H1 (cell line): Measurements from ENCODE around the gene ARHGAP10. TPM values are rescaled to one million over a fixed set of nuclear protein-coding genes. Genes with fewer than 3 reads are reported as not detected.

Experiments
- BRCA1 ChIP-seq: IDR thresholded peaks from 2 replicates; pipeline ENCODE4 v1.6.1; 2012; ENCODE audit warnings: low read depth, low read length, improper control_type of control experiment
- CHD1 ChIP-seq: IDR thresholded peaks from 2 replicates; pipeline ENCODE4 v1.6.1; 2012; ENCODE audit warnings: low read depth, low read length, improper control_type of control experiment
- JUN ChIP-seq: IDR thresholded peaks from 2 replicates; pipeline ENCODE4 v1.6.1; 2011; ENCODE audit warnings: low read depth, mild to moderate bottlenecking, improper control_type of control experiment, low read length
- SIN3A ChIP-seq, 2 experiments: IDR thresholded peaks in 1 of 2; conservative IDR thresholded peaks in 1 of 2; 2 replicates each; pipeline ENCODE4 v1.6.1; 2011 to 2012; ENCODE audit warnings: low read length in 2 of 2, improper control_type of control experiment in 1 of 2, low read depth in 1 of 2, mild to moderate bottlenecking in 1 of 2
- SP2 ChIP-seq: IDR thresholded peaks from 2 replicates; pipeline ENCODE4 v1.6.1; 2012; ENCODE audit warnings: mild to moderate bottlenecking, low read length, inconsistent platforms
- SUZ12 ChIP-seq: fragments of 200-600 bp; sonication (generic); IDR thresholded peaks from 2 replicates; pipeline ENCODE4 v1.6.1; 2012; ENCODE audit warnings: mild to moderate bottlenecking, inconsistent platforms, low read length, moderate library complexity, mixed read lengths
- YY1 ChIP-seq: IDR thresholded peaks from 2 replicates; pipeline ENCODE4 v1.6.1; 2011; ENCODE audit warnings: low read depth, mild to moderate bottlenecking, low read length
- polyA plus RNA-seq, 7 experiments: library from polyadenylated mRNA; depleted of rRNA in 3 of 7; stranded (reverse) in 5 of 7; unstranded in 2 of 7; fragments of >200 nt in 5 of 7; fragments of 200-250 nt in 2 of 7; gene quantifications; 1 replicate in 5 of 7; 2 replicates in 1 of 7; 4 replicates in 1 of 7; pipeline versions ENCODE4 v1.2.1 to v1.2.3, GENCODE V29; 2011 to 2013; ENCODE audit warnings: missing spikeins in 2 of 7, mixed read lengths in 2 of 7
- total RNA-seq: library from RNA; stranded (reverse); fragmentation: NEBNext Ultra II Directional; extraction: Animal tissue kit (Norgen Biotek cat#: 25700); gene quantifications from 2 replicates; pipeline ENCODE4 v1.2.1, GENCODE V29; 2021
- TF ChIP-seq, protein P1 (sequence below): fragments of 300-600 bp; sonication (generic); IDR thresholded peaks from 2 replicates; pipeline ENCODE4 v1.7.1; 2012; ENCODE audit warnings: low read length, moderate library complexity, mild to moderate bottlenecking, inconsistent platforms; ENCODE audit not compliant: insufficient replicate concordance

ARHGAP10 gene
- total and polyA plus RNA-seq, 2 of the 8 experiments (the other 6 are each of a cell fraction or from before 2014, with no cell fraction given) = 3.7 to 6.1 TPM

DNA sequence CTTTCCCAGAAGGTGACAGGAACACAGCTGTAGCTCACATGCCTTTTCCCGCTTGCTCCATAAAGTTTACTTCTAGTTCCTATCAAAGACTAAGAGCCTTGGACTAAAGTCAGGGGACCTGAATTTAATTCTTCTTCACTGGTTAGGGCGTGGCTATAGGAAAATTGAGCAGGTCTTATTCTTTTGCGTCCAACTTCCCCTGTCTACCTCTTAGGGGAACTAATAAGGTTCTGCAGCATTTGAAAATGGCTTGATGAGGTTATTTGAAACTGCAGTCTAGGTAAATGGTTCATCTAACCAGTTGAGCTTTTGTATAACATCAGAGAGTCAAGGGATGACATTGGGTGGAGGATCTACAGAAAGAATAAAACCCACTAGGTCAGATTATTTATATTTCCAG is 2.6 kb downstream of the ARHGAP10 start (continued):
- TF ChIP-seq, protein P1, sequence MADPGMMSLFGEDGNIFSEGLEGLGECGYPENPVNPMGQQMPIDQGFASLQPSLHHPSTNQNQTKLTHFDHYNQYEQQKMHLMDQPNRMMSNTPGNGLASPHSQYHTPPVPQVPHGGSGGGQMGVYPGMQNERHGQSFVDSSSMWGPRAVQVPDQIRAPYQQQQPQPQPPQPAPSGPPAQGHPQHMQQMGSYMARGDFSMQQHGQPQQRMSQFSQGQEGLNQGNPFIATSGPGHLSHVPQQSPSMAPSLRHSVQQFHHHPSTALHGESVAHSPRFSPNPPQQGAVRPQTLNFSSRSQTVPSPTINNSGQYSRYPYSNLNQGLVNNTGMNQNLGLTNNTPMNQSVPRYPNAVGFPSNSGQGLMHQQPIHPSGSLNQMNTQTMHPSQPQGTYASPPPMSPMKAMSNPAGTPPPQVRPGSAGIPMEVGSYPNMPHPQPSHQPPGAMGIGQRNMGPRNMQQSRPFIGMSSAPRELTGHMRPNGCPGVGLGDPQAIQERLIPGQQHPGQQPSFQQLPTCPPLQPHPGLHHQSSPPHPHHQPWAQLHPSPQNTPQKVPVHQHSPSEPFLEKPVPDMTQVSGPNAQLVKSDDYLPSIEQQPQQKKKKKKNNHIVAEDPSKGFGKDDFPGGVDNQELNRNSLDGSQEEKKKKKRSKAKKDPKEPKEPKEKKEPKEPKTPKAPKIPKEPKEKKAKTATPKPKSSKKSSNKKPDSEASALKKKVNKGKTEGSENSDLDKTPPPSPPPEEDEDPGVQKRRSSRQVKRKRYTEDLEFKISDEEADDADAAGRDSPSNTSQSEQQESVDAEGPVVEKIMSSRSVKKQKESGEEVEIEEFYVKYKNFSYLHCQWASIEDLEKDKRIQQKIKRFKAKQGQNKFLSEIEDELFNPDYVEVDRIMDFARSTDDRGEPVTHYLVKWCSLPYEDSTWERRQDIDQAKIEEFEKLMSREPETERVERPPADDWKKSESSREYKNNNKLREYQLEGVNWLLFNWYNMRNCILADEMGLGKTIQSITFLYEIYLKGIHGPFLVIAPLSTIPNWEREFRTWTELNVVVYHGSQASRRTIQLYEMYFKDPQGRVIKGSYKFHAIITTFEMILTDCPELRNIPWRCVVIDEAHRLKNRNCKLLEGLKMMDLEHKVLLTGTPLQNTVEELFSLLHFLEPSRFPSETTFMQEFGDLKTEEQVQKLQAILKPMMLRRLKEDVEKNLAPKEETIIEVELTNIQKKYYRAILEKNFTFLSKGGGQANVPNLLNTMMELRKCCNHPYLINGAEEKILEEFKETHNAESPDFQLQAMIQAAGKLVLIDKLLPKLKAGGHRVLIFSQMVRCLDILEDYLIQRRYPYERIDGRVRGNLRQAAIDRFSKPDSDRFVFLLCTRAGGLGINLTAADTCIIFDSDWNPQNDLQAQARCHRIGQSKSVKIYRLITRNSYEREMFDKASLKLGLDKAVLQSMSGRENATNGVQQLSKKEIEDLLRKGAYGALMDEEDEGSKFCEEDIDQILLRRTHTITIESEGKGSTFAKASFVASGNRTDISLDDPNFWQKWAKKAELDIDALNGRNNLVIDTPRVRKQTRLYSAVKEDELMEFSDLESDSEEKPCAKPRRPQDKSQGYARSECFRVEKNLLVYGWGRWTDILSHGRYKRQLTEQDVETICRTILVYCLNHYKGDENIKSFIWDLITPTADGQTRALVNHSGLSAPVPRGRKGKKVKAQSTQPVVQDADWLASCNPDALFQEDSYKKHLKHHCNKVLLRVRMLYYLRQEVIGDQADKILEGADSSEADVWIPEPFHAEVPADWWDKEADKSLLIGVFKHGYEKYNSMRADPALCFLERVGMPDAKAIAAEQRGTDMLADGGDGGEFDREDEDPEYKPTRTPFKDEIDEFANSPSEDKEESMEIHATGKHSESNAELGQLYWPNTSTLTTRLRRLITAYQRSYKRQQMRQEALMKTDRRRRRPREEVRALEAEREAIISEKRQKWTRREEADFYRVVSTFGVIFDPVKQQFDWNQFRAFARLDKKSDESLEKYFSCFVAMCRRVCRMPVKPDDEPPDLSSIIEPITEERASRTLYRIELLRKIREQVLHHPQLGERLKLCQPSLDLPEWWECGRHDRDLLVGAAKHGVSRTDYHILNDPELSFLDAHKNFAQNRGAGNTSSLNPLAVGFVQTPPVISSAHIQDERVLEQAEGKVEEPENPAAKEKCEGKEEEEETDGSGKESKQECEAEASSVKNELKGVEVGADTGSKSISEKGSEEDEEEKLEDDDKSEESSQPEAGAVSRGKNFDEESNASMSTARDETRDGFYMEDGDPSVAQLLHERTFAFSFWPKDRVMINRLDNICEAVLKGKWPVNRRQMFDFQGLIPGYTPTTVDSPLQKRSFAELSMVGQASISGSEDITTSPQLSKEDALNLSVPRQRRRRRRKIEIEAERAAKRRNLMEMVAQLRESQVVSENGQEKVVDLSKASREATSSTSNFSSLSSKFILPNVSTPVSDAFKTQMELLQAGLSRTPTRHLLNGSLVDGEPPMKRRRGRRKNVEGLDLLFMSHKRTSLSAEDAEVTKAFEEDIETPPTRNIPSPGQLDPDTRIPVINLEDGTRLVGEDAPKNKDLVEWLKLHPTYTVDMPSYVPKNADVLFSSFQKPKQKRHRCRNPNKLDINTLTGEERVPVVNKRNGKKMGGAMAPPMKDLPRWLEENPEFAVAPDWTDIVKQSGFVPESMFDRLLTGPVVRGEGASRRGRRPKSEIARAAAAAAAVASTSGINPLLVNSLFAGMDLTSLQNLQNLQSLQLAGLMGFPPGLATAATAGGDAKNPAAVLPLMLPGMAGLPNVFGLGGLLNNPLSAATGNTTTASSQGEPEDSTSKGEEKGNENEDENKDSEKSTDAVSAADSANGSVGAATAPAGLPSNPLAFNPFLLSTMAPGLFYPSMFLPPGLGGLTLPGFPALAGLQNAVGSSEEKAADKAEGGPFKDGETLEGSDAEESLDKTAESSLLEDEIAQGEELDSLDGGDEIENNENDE = no peak
- no peak for TF ChIP-seq SUZ12
- no peak for TF ChIP-seq JUN
- TF ChIP-seq CHD1 = no peak
- TF ChIP-seq SP2 = no peak
- TF ChIP-seq BRCA1 = no peak
- no peak for TF ChIP-seq YY1
- no peak for TF ChIP-seq SIN3A (conservative IDR thresholded peaks at IDR 0.05 in 1 of 2, IDR thresholded peaks at IDR 0.05 in 1 of 2; ENCODE audit: low read depth in 1 of 2, low read length in 2 of 2)
